Endothelial cell of umbilical vein (primary cell): Measurements from ENCODE around the gene JCAD.

ENCODE experiments used
- POLR2A ChIP-seq: IDR thresholded peaks from 2 replicates; pipeline ENCODE4 v1.6.1; 2012; ENCODE audit warnings: low read depth, mild to moderate bottlenecking, control low read depth, low read length
- TF ChIP-seq, protein P1 (sequence below), 2 donors: IDR thresholded peaks; 1 replicate in 1 of 2; 2 replicates in 1 of 2; pipeline ENCODE4 v1.5.1; 2011; ENCODE audit warnings: low read length in 2 of 2, mild to moderate bottlenecking in 2 of 2, moderate library complexity in 2 of 2, control low read depth in 1 of 2, inconsistent platforms in 1 of 2, low read depth in 1 of 2; ENCODE audit not compliant: insufficient read depth in 1 of 2; ENCODE audit errors: extremely low read depth in 1 of 2

DNA sequence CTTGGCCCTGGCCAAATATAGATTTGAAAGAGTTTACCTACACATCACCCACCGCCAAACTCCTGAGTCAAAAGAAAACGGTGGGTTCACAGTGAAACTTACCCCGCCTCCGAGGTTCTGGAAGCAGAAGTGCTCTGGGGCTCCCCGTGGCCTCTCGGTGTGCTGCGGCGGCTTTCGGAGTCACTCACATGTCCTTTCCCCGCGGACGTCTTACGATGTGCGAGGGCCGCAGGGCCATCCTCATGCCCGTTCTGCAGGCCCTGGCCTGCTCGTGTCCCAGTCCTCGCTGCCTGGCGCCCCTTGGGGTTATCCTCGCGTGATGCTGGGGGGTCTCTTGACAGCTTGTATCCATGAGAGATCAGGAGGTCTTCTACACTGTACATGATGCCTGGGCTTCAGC is 12.0 kb downstream of the JCAD start:
- TF ChIP-seq, protein P1, sequence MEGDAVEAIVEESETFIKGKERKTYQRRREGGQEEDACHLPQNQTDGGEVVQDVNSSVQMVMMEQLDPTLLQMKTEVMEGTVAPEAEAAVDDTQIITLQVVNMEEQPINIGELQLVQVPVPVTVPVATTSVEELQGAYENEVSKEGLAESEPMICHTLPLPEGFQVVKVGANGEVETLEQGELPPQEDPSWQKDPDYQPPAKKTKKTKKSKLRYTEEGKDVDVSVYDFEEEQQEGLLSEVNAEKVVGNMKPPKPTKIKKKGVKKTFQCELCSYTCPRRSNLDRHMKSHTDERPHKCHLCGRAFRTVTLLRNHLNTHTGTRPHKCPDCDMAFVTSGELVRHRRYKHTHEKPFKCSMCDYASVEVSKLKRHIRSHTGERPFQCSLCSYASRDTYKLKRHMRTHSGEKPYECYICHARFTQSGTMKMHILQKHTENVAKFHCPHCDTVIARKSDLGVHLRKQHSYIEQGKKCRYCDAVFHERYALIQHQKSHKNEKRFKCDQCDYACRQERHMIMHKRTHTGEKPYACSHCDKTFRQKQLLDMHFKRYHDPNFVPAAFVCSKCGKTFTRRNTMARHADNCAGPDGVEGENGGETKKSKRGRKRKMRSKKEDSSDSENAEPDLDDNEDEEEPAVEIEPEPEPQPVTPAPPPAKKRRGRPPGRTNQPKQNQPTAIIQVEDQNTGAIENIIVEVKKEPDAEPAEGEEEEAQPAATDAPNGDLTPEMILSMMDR (IDR thresholded peaks at IDR 0.05; ENCODE audit: extremely low read depth in 1 of 2, insufficient read depth in 1 of 2, low read depth in 1 of 2, low read length in 2 of 2), result no peak
- TF ChIP-seq POLR2A, result no peak
